DOHH2 (cell line): Measurements from ENCODE around the gene TMEM255A.

ENCODE experiments used
- H3F3A ChIP-seq: fragments of 200-600 bp; sonication (generic), shearing (Covaris generic); 2 replicates; pipeline ENCODE4 v1.6.0; 2016; ENCODE audit warnings: antibody characterized with exemption, mild to moderate bottlenecking; ENCODE audit not compliant: control insufficient read depth, insufficient read depth
- H3K27ac ChIP-seq: fragments of 200-600 bp; sonication (generic); 2 replicates; pipeline ENCODE4 v1.5.1; 2014; ENCODE audit warnings: low read depth, mild to moderate bottlenecking, low read length, moderate library complexity
- H3K27me3 ChIP-seq: fragments of 200-600 bp; sonication (generic); 2 replicates; pipeline ENCODE4 v1.6.1; 2014; ENCODE audit warnings: mild to moderate bottlenecking, low read length, mixed read lengths; ENCODE audit not compliant: control insufficient read depth
- H3K36me3 ChIP-seq: fragments of 200-600 bp; sonication (generic); 2 replicates; pipeline ENCODE4 v1.6.1; 2014; ENCODE audit warnings: mild to moderate bottlenecking, low read length, moderate library complexity, mixed read lengths; ENCODE audit not compliant: control insufficient read depth
- H3K4me1 ChIP-seq: fragments of 200-600 bp; sonication (generic); 2 replicates; pipeline ENCODE4 v1.6.1; 2014; ENCODE audit warnings: mild to moderate bottlenecking, low read length, mixed read lengths; ENCODE audit not compliant: control insufficient read depth
- H3K4me2 ChIP-seq: fragments of 200-600 bp; sonication (generic); 2 replicates; pipeline ENCODE4 v1.6.0; 2014; ENCODE audit warnings: mild to moderate bottlenecking, low read length, moderate library complexity
- H3K4me3 ChIP-seq: fragments of 200-600 bp; sonication (generic); 2 replicates; pipeline ENCODE4 v1.5.1; 2014; ENCODE audit warnings: mild to moderate bottlenecking, low read length, mixed read lengths
- H3K79me2 ChIP-seq: fragments of 200-600 bp; sonication (generic); 2 replicates; pipeline ENCODE4 v1.6.1; 2014; ENCODE audit warnings: mild to moderate bottlenecking, low read length, mixed read lengths; ENCODE audit not compliant: control insufficient read depth
- H3K9me2 ChIP-seq: fragments of 200-600 bp; sonication (generic); replicated peaks from 2 replicates; pipeline ENCODE4 v1.6.1; 2014; ENCODE audit warnings: mild to moderate bottlenecking, low read length, mixed read lengths; ENCODE audit not compliant: control insufficient read depth
- H3K9me3 ChIP-seq: fragments of 200-600 bp; sonication (generic); 2 replicates; pipeline ENCODE4 v1.6.1; 2014; ENCODE audit warnings: antibody characterized with exemption, low read length, mixed read lengths; ENCODE audit not compliant: control insufficient read depth, insufficient read depth
- H4K20me1 ChIP-seq: fragments of 200-600 bp; sonication (generic); 2 replicates; pipeline ENCODE4 v1.6.0; 2014; ENCODE audit warnings: low read depth, mild to moderate bottlenecking, antibody characterized with exemption, low read length, moderate library complexity; ENCODE audit not compliant: control insufficient read depth, insufficient read depth
- CTCF ChIP-seq: fragments of 200-600 bp; sonication (generic); IDR thresholded peaks from one replicate; pipeline ENCODE4 v1.5.1; 2014; ENCODE audit warnings: antibody characterized with exemption, mild to moderate bottlenecking, low read depth, low read length; ENCODE audit not compliant: poor library complexity, severe bottlenecking
- EZH2phosphoT487 ChIP-seq: fragments of 200-600 bp; sonication (generic); IDR thresholded peaks from 2 replicates; pipeline ENCODE4 v1.6.1; 2017; ENCODE audit warnings: borderline replicate concordance, mild to moderate bottlenecking, antibody characterized with exemption, low read length, moderate library complexity, mixed read lengths

Gene TMEM255A

GRCh38 chrX:120282697-120283096, 28.6 kb downstream of the TMEM255A start:
- Histone ChIP-seq H3K36me3 (no peaks in the 10 kb centered on the region), H3K4me2 (no peak overlapping the region), H4K20me1 (no peaks in the 10 kb centered on the region), H3K27me3 (no peaks in the 10 kb centered on the region), H3K9me3 (no peaks in the 10 kb centered on the region), H3K4me3 (no peak overlapping the region), H3K9me2 (no peaks in the 10 kb centered on the region), H3F3A (no peaks in the 10 kb centered on the region), H3K27ac (no peak overlapping the region), H3K79me2 (no peaks in the 10 kb centered on the region), H3K4me1 (peaks cover 4% of the 10 kb centered on the region)
- TF ChIP-seq EZH2phosphoT487 (no peak), CTCF (no peak)

GRCh38 chrX:120281761-120282160, 29.5 kb downstream of the TMEM255A start:
- Histone ChIP-seq H3K4me3 (no peak overlapping the region), H3K27me3 (no peaks in the 10 kb centered on the region), H3F3A (no peaks in the 10 kb centered on the region), H3K9me3 (no peaks in the 10 kb centered on the region), H4K20me1 (no peaks in the 10 kb centered on the region), H3K4me2 (no peak overlapping the region), H3K9me2 (no peaks in the 10 kb centered on the region), H3K4me1 (no peaks in the 10 kb centered on the region), H3K36me3 (no peaks in the 10 kb centered on the region), H3K79me2 (no peaks in the 10 kb centered on the region), H3K27ac (no peak overlapping the region)
- no peak for TF ChIP-seq CTCF
- TF ChIP-seq EZH2phosphoT487: no peak

GRCh38 chrX:120281021-120281624, 30.1 kb downstream of the TMEM255A start:
- no peaks in the 10 kb centered on the region for H3K9me3 ChIP-seq
- H3K36me3 ChIP-seq: no peaks in the 10 kb centered on the region
- no peaks in the 10 kb centered on the region for H3K9me2 ChIP-seq
- H3K4me3 ChIP-seq: no peak overlapping the region
- TF ChIP-seq CTCF: no peak
- no peak for TF ChIP-seq EZH2phosphoT487
- no peaks in the 10 kb centered on the region for H3F3A ChIP-seq
- no peaks in the 10 kb centered on the region for H3K4me1 ChIP-seq
- H3K4me2 ChIP-seq: no peak overlapping the region
- H4K20me1 ChIP-seq: no peaks in the 10 kb centered on the region
- H3K27ac ChIP-seq: no peak overlapping the region
- H3K27me3 ChIP-seq: no peaks in the 10 kb centered on the region
- no peaks in the 10 kb centered on the region for H3K79me2 ChIP-seq
